ENCODE measurements around the gene CFAP99. TPM values are rescaled to one million over a fixed set of nuclear protein-coding genes. Genes with fewer than 3 reads are reported as not detected.

CFAP99 gene
- total RNA-seq, 1 donor from 2014 or later, result not detected

DNA sequence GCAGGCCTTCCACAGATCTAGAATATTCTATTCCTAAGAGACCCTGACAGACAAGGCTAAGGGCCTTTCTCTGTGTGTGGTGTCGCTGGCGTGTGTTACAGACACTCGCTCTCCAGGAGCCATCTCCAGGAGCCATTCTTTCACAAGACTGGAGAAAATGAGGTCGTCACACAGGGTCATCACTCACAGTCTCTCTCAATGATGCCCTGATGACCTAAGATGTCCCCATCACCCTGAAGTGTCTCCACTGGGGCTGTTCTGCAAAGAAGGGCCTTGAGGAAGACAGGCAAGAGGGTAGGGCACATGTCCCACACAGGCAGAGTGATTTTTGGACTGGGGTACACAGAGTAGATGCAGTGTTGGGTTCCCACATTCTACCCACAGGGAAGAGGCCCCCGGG, 35.0 kb upstream of the CFAP99 start:
- FAIRE-seq (no peak), DNase-seq (ENCODE audit: low read depth) (no peak)
- Histone ChIP-seq H3K27me3 (ENCODE audit: control insufficient read depth, insufficient read depth, low read length) (peaks cover 9% of the 10 kb centered on the region), H3K36me3 (ENCODE audit: control insufficient read depth, insufficient read depth, low read length) (no peaks in the 10 kb centered on the region), H3K4me3 (ENCODE audit: low read depth, low read length) (no peak overlapping the region)
- no peak for TF ChIP-seq CTCF (IDR thresholded peaks at IDR 0.05; ENCODE audit: insufficient read depth, low read length, severe bottlenecking)

DNA sequence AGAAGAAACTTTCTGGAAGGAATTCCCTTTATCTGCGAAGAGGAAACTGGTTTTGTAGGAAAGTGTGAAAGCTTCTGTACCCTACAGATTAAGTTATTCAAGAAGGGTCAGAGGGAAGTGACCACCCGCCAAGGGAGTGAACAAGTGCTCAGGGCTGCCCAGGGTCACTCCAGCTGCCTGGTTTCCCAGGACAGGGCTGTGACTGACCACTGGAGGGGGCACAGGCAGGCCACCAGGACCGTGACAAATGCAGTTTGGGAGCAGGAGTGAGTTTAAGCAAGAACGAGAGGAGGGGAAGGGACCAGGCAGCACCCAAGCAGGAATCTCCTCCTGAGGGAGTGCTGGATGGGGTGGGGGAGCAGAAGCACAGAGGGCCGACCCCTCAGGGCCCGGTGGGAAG, 34.5 kb upstream of the CFAP99 start:
- DNase-seq (ENCODE audit: low read depth) (no peak), FAIRE-seq (no peak)
- TF ChIP-seq CTCF (IDR thresholded peaks at IDR 0.05; ENCODE audit: insufficient read depth, low read length, severe bottlenecking), result no peak
- Histone ChIP-seq H3K4me3 (ENCODE audit: low read depth, low read length) (no peak overlapping the region), H3K36me3 (ENCODE audit: control insufficient read depth, insufficient read depth, low read length) (no peaks in the 10 kb centered on the region), H3K27me3 (ENCODE audit: control insufficient read depth, insufficient read depth, low read length) (peaks cover 8% of the 10 kb centered on the region)

DNA sequence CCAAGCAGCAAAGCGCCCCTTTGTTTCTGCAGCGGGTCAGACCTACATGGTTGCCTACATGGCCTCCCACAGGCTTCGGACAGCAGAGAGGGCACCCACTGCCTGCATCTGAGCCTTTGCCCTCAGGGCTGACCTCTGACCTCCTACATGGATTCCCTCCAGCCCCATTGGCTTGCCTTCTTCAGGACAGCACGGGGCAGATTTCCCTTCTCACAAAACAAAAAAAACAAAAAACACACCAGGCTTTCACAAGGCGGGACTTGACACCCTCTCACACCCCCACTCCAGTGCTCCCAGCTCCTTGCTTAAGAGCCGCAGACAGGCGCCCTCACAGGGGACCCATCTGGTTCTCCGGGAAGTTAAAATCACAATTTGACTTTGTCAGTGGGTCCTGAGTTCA, 33.2 kb upstream of the CFAP99 start:
- H3K36me3 ChIP-seq (ENCODE audit: control insufficient read depth, insufficient read depth, low read length), result no peaks in the 10 kb centered on the region
- H3K27me3 ChIP-seq (ENCODE audit: control insufficient read depth, insufficient read depth, low read length), result peaks cover 8% of the 10 kb centered on the region
- DNase-seq (ENCODE audit: low read depth) (no peak), FAIRE-seq (no peak)
- no peak overlapping the region for H3K4me3 ChIP-seq (ENCODE audit: low read depth, low read length)
- no peak for TF ChIP-seq CTCF (IDR thresholded peaks at IDR 0.05; ENCODE audit: insufficient read depth, low read length, severe bottlenecking)

DNA sequence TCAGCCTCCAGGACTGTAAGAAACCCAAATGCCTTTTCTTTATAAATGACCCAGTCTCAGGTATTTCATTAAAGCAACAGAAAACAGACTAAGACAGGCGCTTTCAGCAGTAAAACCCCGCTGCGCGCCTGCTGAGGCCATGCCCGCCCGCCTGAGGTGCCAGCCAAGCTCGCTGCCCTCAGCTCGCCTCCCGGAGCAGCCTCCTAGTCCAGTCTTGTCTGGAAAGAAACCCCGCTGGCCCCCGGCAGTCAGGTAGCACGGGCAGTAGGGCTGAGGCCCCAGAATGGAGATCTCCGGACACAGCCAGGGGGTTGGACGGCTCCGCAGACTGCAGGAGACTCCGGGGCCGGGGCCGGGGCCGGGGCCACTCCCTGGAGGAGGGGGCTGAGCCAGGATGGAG, 32.0 kb upstream of the CFAP99 start:
- no peak overlapping the region for H3K4me3 ChIP-seq (ENCODE audit: low read depth, low read length)
- TF ChIP-seq CTCF (IDR thresholded peaks at IDR 0.05; ENCODE audit: insufficient read depth, low read length, severe bottlenecking), result no peak
- peaks cover 11% of the 10 kb centered on the region for H3K27me3 ChIP-seq (ENCODE audit: control insufficient read depth, insufficient read depth, low read length)
- DNase-seq (ENCODE audit: low read depth), result no peak
- no peak for FAIRE-seq
- no peaks in the 10 kb centered on the region for H3K36me3 ChIP-seq (ENCODE audit: control insufficient read depth, insufficient read depth, low read length)

DNA sequence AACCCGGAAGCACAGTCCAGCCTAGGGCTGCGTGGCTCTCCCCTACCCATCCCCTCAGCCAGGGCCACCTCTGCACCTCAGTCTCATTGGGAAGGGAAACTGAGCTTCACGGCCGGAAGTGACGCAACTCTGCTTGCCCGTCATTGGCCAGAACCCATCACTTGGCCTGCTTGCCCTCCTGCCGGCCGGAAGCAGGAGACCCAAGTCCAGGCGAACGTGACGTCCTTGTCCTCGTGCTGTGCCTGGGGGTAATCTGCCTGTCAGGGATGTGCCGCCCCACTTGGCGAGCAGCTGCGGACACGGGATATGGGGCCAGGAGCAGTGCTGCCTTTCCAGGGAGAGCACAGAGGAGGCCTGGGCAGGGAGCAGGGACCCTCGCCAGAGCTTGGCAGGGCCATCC, 31.5 kb upstream of the CFAP99 start:
- no peak for DNase-seq (ENCODE audit: low read depth)
- TF ChIP-seq CTCF (IDR thresholded peaks at IDR 0.05; ENCODE audit: insufficient read depth, low read length, severe bottlenecking), result no peak
- Histone ChIP-seq H3K36me3 (ENCODE audit: control insufficient read depth, insufficient read depth, low read length) (no peaks in the 10 kb centered on the region), H3K27me3 (ENCODE audit: control insufficient read depth, insufficient read depth, low read length) (peaks cover 11% of the 10 kb centered on the region), H3K4me3 (ENCODE audit: low read depth, low read length) (no peak overlapping the region)
- no peak for FAIRE-seq

- FAIRE-seq, result no peak
- no peak for DNase-seq (ENCODE audit: low read depth)
- H3K27me3 ChIP-seq (ENCODE audit: control insufficient read depth, insufficient read depth, low read length), result peaks cover 11% of the 10 kb centered on the region
- H3K36me3 ChIP-seq (ENCODE audit: control insufficient read depth, insufficient read depth, low read length), result no peaks in the 10 kb centered on the region
- TF ChIP-seq CTCF (IDR thresholded peaks at IDR 0.05; ENCODE audit: insufficient read depth, low read length, severe bottlenecking), result no peak
- no peak overlapping the region for H3K4me3 ChIP-seq (ENCODE audit: low read depth, low read length)
Observed at GRCh38 chr4:2387829-2388228, 30.9 kb upstream of the CFAP99 start.

All from bronchial epithelial cell (primary cell).